OCI-LY7 (cell line): ENCODE data around the gene BABAM1. TPM values are rescaled to one million over a fixed set of nuclear protein-coding genes. Genes with fewer than 3 reads are reported as not detected.

ENCODE experiments used
- BruUV-seq: library from RNA; stranded (reverse); fragments of 400-500 nt; replicated peaks from 2 replicates; lab custom pipeline; 2021; lab: Mats Ljungman, UMichigan
- CTCF ChIA-PET: fragments of 300-600 bp; sonication (Branson Sonifier 250); formaldehyde crosslinking; loops from one replicate; lab custom pipeline; 2022; ENCODE audit warnings: antibody characterized with exemption; ENCODE audit not compliant: unreplicated experiment; lab: Charles Lee
- POLR2A ChIA-PET: fragments of 300-600 bp; sonication (Branson Sonifier 250); formaldehyde crosslinking; loops from one replicate; lab custom pipeline; 2022; ENCODE audit warnings: antibody characterized with exemption; lab: Charles Lee
- DNase-seq: peaks from one replicate; pipeline ENCODE4 v3.0.0-alpha.2; 2015; ENCODE audit warnings: low spot score
- H2AFZ ChIP-seq: fragments of 200-600 bp; sonication (generic), shearing (Covaris generic); 2 replicates; pipeline ENCODE4 v1.6.1; 2014; ENCODE audit warnings: mild to moderate bottlenecking, antibody characterized with exemption, low read length, moderate library complexity
- H3K27ac ChIP-seq: fragments of 200-600 bp; sonication (generic); 2 replicates; pipeline ENCODE4 v1.5.1; 2014; ENCODE audit warnings: mixed run types, low read depth, mild to moderate bottlenecking, moderate library complexity, low read length, inconsistent platforms; ENCODE audit not compliant: poor library complexity, severe bottlenecking
- H3K36me3 ChIP-seq: fragments of 200-600 bp; sonication (generic); 2 replicates; pipeline ENCODE4 v1.6.1; 2014; ENCODE audit warnings: mild to moderate bottlenecking, antibody characterized with exemption, low read length, moderate library complexity, mixed read lengths; ENCODE audit not compliant: insufficient read depth
- H3K4me1 ChIP-seq: fragments of 200-600 bp; sonication (generic); 2 replicates; pipeline ENCODE4 v1.5.1; 2014; ENCODE audit warnings: mild to moderate bottlenecking, low read length; ENCODE audit not compliant: insufficient read depth, poor library complexity, severe bottlenecking
- H3K4me2 ChIP-seq: fragments of 200-600 bp; sonication (generic); 2 replicates; pipeline ENCODE4 v1.6.1; 2014; ENCODE audit warnings: mild to moderate bottlenecking, low read length
- H3K4me3 ChIP-seq: fragments of 200-600 bp; sonication (generic); 2 replicates; pipeline ENCODE4 v1.5.1; 2014; ENCODE audit warnings: mild to moderate bottlenecking, low read depth, low read length; ENCODE audit not compliant: poor library complexity, severe bottlenecking
- H3K79me2 ChIP-seq: fragments of 200-600 bp; sonication (generic); 2 replicates; pipeline ENCODE4 v1.6.1; 2016; ENCODE audit warnings: low read depth, mild to moderate bottlenecking, low read length, moderate library complexity, mixed read lengths; ENCODE audit not compliant: insufficient read depth
- H3K9me2 ChIP-seq: fragments of 200-600 bp; sonication (generic); 2 replicates; pipeline ENCODE4 v1.6.1; 2016; ENCODE audit warnings: mild to moderate bottlenecking, low read length, mixed read lengths; ENCODE audit not compliant: insufficient read depth
- H3K9me3 ChIP-seq: fragments of 200-600 bp; sonication (generic); 2 replicates; pipeline ENCODE4 v1.6.1; 2014; ENCODE audit warnings: mild to moderate bottlenecking, mixed run types, low read length, mixed read lengths
- H4K20me1 ChIP-seq: fragments of 200-600 bp; sonication (generic); 2 replicates; pipeline ENCODE4 v1.6.1; 2014; ENCODE audit warnings: mild to moderate bottlenecking, antibody characterized with exemption, low read length, moderate library complexity, mixed read lengths; ENCODE audit not compliant: insufficient read depth
- EZH2phosphoT487 ChIP-seq: fragments of 200-600 bp; sonication (generic); IDR thresholded peaks from 2 replicates; pipeline ENCODE4 v1.6.1; 2018; ENCODE audit warnings: low read depth, borderline replicate concordance, mild to moderate bottlenecking, mixed run types, antibody characterized with exemption, low read length, moderate library complexity, mixed read lengths
- intact Hi-C: fragments of 100-400 bp; cut with micrococcal nuclease; formaldehyde crosslinking; loops from one replicate; pipeline ENCODE4 v1.10.0; 2022; ENCODE audit not compliant: unreplicated experiment
- total RNA-seq, 2 experiments: library from RNA; depleted of rRNA in 1 of 2; stranded (reverse); fragments of >200 nt in 1 of 2; shearing (Covaris generic) in 1 of 2; gene quantifications; 2 replicates each; pipeline ENCODE4 v1.2.3, GENCODE V29; 2014 to 2022
- TF ChIP-seq, protein P1 (sequence below): fragments of 200-600 bp; sonication (generic); conservative IDR thresholded peaks from 2 replicates; pipeline ENCODE4 v1.5.1; 2014; ENCODE audit warnings: mild to moderate bottlenecking, antibody characterized with exemption, low read length, moderate library complexity, mixed read lengths

BABAM1 gene
- total RNA-seq, 2 experiments from 2014 or later, result 79.0 to 118 TPM

DNA sequence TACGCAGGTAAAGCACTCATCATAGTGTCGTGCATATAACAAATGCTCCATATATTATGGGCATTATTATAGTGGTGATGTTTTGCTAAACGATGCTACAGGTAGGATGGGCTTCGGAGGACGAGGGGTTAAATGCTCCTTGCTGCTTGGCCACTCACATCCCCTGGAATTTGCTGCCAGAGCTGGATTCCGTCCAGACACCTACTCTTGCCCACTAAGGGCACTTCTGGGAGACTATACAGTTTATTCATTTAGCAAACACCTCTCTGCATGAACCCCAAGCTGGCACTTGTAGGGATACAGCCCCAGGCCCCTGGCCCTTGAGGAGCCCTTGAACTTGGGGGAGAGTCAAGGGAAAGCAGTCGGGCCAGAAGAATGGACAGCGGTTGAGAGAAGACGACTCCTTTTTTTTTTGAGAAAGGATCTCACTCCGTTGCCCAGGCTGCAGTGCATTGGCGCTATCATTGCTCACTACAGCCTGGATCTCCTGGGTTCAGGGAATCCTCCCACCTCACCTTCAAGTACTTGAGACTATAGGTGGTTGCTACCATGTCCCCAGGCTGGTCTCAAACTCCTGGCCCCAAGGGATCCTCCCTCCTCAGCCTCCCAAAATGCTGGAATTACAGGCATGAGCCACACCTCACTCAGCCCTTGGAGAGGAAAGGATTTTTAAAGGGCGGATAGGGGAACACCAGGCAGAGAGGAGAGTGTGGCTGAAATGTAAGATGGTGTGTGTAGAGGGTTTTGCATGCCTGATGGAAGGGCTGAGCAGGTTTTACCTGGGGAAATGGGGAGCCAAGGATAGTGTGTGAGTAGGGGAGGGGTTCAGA, 37.4 kb downstream of the BABAM1 start:
- TF ChIP-seq, protein P1, sequence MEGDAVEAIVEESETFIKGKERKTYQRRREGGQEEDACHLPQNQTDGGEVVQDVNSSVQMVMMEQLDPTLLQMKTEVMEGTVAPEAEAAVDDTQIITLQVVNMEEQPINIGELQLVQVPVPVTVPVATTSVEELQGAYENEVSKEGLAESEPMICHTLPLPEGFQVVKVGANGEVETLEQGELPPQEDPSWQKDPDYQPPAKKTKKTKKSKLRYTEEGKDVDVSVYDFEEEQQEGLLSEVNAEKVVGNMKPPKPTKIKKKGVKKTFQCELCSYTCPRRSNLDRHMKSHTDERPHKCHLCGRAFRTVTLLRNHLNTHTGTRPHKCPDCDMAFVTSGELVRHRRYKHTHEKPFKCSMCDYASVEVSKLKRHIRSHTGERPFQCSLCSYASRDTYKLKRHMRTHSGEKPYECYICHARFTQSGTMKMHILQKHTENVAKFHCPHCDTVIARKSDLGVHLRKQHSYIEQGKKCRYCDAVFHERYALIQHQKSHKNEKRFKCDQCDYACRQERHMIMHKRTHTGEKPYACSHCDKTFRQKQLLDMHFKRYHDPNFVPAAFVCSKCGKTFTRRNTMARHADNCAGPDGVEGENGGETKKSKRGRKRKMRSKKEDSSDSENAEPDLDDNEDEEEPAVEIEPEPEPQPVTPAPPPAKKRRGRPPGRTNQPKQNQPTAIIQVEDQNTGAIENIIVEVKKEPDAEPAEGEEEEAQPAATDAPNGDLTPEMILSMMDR, result no peak
- no peak for TF ChIP-seq EZH2phosphoT487
- BruUV-seq, result no TSS peak
- H3K27ac ChIP-seq, result peak overlapping the region; percentile 90

DNA sequence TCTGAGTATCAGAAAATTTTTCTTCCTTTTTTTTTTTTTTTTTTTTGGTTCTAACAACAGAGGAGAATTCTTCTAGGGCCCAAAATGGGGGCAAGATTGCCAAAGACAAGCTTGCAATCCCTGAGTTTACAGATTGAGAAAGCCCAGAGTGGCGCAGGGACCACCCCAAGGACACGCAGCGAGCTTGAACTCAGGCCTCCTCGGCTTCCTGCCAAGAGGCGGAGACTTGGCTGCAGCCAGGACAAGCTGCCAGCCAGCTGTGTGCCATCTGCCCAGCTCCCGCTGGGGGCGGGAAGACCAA, 37.9 kb downstream of the BABAM1 start:
- Histone ChIP-seq H3K79me2 (peaks cover 16% of the 10 kb centered on the region), H3K27ac (peak overlapping the region; percentile 90), H2AFZ (peak overlapping the region; percentile 4; the same call in 1 of the 2 replicates), H3K9me3 (no peaks in the 10 kb centered on the region), H3K4me2 (peak overlapping the region; percentile 54), H3K4me1 (peaks cover 43% of the 10 kb centered on the region), H3K4me3 (peak overlapping the region; percentile 19), H3K9me2 (no peaks in the 10 kb centered on the region), H4K20me1 (0 out of 2 replicates have a peak, but pooled peaks cover under 1% of the 10 kb centered on the region), H3K36me3 (0 out of 2 replicates have a peak, but pooled peaks cover 5% of the 10 kb centered on the region)
- intact Hi-C loops, result loop anchor here (1.0 to 5.0 kb wide), 2 partner anchors 13 to 447 kb away; partner anchors contain the start of gene FCHO1
- POLR2A ChIA-PET, result interaction anchor here (0.8 to 1.1 kb wide), 3 partner anchors 28 to 100 kb away, joined by 4 to 8 read pairs (median 6); partner anchors contain the start of gene BST2
- DNase-seq, result no peak
- BruUV-seq, result no TSS peak
- TF ChIP-seq EZH2phosphoT487, result no peak
- CTCF ChIA-PET, result interaction anchor here (0.6 to 1.2 kb wide), 6 partner anchors 11 to 1127 kb away, joined by 3 to 4 read pairs (median 3); partner anchors contain the start of gene USHBP1

More for the DNA sequence above, 37.4 kb downstream of the BABAM1 start:
- intact Hi-C loops, result loop anchor here (1.0 to 5.0 kb wide), 2 partner anchors 12 to 448 kb away; partner anchors contain the start of gene FCHO1
- Histone ChIP-seq H3K4me3 (peak overlapping the region; percentile 19), H3K9me3 (no peaks in the 10 kb centered on the region), H3K36me3 (0 out of 2 replicates have a peak, but pooled peaks cover 5% of the 10 kb centered on the region), H3K79me2 (peaks cover 10% of the 10 kb centered on the region), H3K4me1 (peaks cover 43% of the 10 kb centered on the region), H3K4me2 (peak overlapping the region; percentile 54), H4K20me1 (no peaks in the 10 kb centered on the region), H3K9me2 (no peaks in the 10 kb centered on the region), H2AFZ (peak overlapping the region; percentile 4; the same call in 1 of the 2 replicates)
- CTCF ChIA-PET, result interaction anchor here (0.6 to 1.2 kb wide), 5 partner anchors 10 to 225 kb away, joined by 3 to 4 read pairs (median 3); partner anchors contain the start of gene USHBP1
- DNase-seq, result no peak
- POLR2A ChIA-PET, result interaction anchor here (0.8 to 1.1 kb wide), 3 partner anchors 28 to 101 kb away, joined by 4 to 8 read pairs (median 6); partner anchors contain the start of gene BST2

- Histone ChIP-seq H3K36me3 (0 out of 2 replicates have a peak, but pooled peaks cover 5% of the 10 kb centered on the region), H3K4me1 (peaks cover 49% of the 10 kb centered on the region), H2AFZ (peak within 1 kb of the TSS; percentile 50), H3K4me2 (peak within 1 kb of the TSS; percentile 76), H3K9me3 (no peaks in the 10 kb centered on the region), H4K20me1 (0 out of 2 replicates have a peak, but pooled peaks cover 5% of the 10 kb centered on the region), H3K27ac (peak within 1 kb of the TSS; percentile 90), H3K4me3 (peak within 1 kb of the TSS; percentile 89), H3K9me2 (no peaks in the 10 kb centered on the region), H3K79me2 (peaks cover 21% of the 10 kb centered on the region)
- intact Hi-C loops, result loop anchor here (1.0 to 5.0 kb wide), 2 partner anchors 13 to 447 kb away; partner anchors contain the start of gene FCHO1
- no TSS peak for BruUV-seq
- TF ChIP-seq EZH2phosphoT487, result no peak
- TF ChIP-seq, protein P1, result peak; percentile 84
- ChIA-PET CTCF (interaction anchor here (0.6 to 1.2 kb wide), 6 partner anchors 12 to 1127 kb away, joined by 3 to 4 read pairs (median 3); partner anchors contain the start of gene USHBP1), POLR2A (interaction anchor here (0.6 to 1.1 kb wide), 7 partner anchors 13 to 113 kb away, joined by 3 to 8 read pairs (median 5); partner anchors contain the start of gene BST2)
- peak; percentile 100 for DNase-seq
Measured at GRCh38 chr19:17305517-17306284, 38.5 kb downstream of the BABAM1 start, which contains the start of gene MRPL34. MRPL34 (plus strand) TSS chr19:17305872; CDS start chr19:17305893, 21 bp downstream.
